Caco-2 (cell line): ENCODE results near the gene RFTN1. TPM values are rescaled to one million over a fixed set of nuclear protein-coding genes. Genes with fewer than 3 reads are reported as not detected.

Source experiments
- BruUV-seq: library from RNA; stranded (reverse); fragments of 400-500 nt; replicated peaks from 2 replicates; lab custom pipeline; 2021; lab: Mats Ljungman, UMichigan
- CTCF ChIA-PET: fragments of 300-600 bp; sonication (Branson Sonifier 250); formaldehyde crosslinking; loops from one replicate; lab custom pipeline; 2022; ENCODE audit warnings: antibody characterized with exemption; lab: Charles Lee
- POLR2A ChIA-PET: fragments of 300-600 bp; sonication (Branson Sonifier 250); formaldehyde crosslinking; loops from one replicate; lab custom pipeline; 2022; ENCODE audit warnings: antibody characterized with exemption; lab: Charles Lee
- DNase-seq, 2 experiments: peaks; one replicate each; pipeline versions ENCODE4 v3.0.0 to v3.0.0-alpha.2; 2020 to 2022
- H3K27me3 ChIP-seq: replicated peaks from 2 replicates; pipeline ENCODE4 v1.6.0; 2011; ENCODE audit warnings: low read length; ENCODE audit not compliant: control insufficient read depth, insufficient read depth
- H3K36me3 ChIP-seq: 2 replicates; pipeline ENCODE4 v1.5.1; 2011; ENCODE audit warnings: low read length; ENCODE audit not compliant: control insufficient read depth, insufficient read depth
- H3K4me1 ChIP-seq: fragments of 250-450 bp; sonication (Bioruptor Pico); 2 replicates; pipeline ENCODE4 v1.5.1; 2020; ENCODE audit warnings: mild to moderate bottlenecking
- H3K4me3 ChIP-seq: 2 replicates; pipeline ENCODE4 v1.5.1; 2011; ENCODE audit warnings: low read depth, mild to moderate bottlenecking, control low read depth, low read length
- H3K9me3 ChIP-seq: fragments of 250-450 bp; sonication (Bioruptor Pico); 2 replicates; pipeline ENCODE4 v1.5.1; 2020; ENCODE audit warnings: mild to moderate bottlenecking, moderate library complexity
- H3K27ac Mint-ChIP-seq: one replicate; pipeline ENCODE4 v1.8.0; 2022; ENCODE audit warnings: mixed read lengths; ENCODE audit not compliant: unreplicated experiment
- H3K27me3 Mint-ChIP-seq: one replicate; pipeline ENCODE4 v1.8.0; 2022; ENCODE audit warnings: mixed read lengths; ENCODE audit not compliant: insufficient read depth, unreplicated experiment
- H3K36me3 Mint-ChIP-seq: one replicate; pipeline ENCODE4 v1.8.0; 2022; ENCODE audit warnings: mild to moderate bottlenecking, mixed read lengths; ENCODE audit not compliant: insufficient read depth, unreplicated experiment
- H3K4me1 Mint-ChIP-seq: one replicate; pipeline ENCODE4 v1.8.0; 2022; ENCODE audit warnings: low read depth, mixed read lengths; ENCODE audit not compliant: unreplicated experiment
- H3K4me3 Mint-ChIP-seq: one replicate; pipeline ENCODE4 v1.8.0; 2022; ENCODE audit warnings: mild to moderate bottlenecking, moderate library complexity, mixed read lengths; ENCODE audit not compliant: unreplicated experiment
- H3K9me3 Mint-ChIP-seq: one replicate; pipeline ENCODE4 v1.8.0; 2022; ENCODE audit warnings: mixed read lengths; ENCODE audit not compliant: unreplicated experiment
- intact Hi-C: fragments of 100-400 bp; cut with micrococcal nuclease; formaldehyde crosslinking; loops from one replicate; pipeline ENCODE4 v1.10.0; 2022; ENCODE audit not compliant: unreplicated experiment
- total RNA-seq: library from RNA; stranded (reverse); gene quantifications from 2 replicates; pipeline ENCODE4 v1.2.3, GENCODE V29; 2022
- TF ChIP-seq, protein P1 (sequence below), 2 experiments: fragments of 200-600 bp in 1 of 2; IDR thresholded peaks; 1 replicate in 1 of 2; 2 replicates in 1 of 2; pipeline versions ENCODE4 v1.5.1 to v1.8.0; 2011 to 2022; ENCODE audit warnings: antibody characterized with exemption in 1 of 2, control low read depth in 1 of 2, inconsistent platforms in 1 of 2, low read depth in 1 of 2, low read length in 1 of 2, mild to moderate bottlenecking in 1 of 2, moderate library complexity in 1 of 2; ENCODE audit not compliant: insufficient read depth in 1 of 2, severe bottlenecking in 1 of 2, unreplicated experiment in 1 of 2

RFTN1 gene
- total RNA-seq, 1 experiment from 2014 or later = 10.2 TPM

DNA sequence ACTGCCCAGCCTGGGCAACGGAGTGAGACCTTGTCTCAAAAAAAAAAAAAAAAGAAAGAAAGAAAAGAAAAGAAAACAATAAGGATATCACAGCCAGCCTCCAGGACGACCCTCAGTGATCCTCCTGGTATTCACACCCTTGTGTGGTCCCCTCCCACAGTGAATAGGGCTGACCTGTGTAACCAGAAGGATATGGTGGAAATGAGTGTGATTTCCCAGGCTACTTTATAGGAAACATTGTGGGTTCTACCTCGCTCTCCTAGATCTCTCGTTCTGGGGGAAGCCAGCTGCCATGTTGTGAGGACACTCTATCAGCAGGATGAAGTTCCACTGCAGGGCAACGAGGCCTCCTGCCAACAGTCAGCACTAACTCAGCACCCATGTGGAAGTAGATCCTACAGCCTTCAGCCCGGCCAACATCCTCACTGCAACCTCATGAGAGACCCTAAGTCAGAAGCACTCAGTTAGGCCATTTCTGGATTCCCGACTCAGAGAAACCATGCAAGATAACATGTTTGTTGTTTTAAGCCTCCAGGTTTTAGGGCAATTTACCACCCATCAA lies 11.1 kb downstream of the RFTN1 start:
- H3K4me3 ChIP-seq = no peak overlapping the region
- no peaks in the 10 kb centered on the region for H3K9me3 ChIP-seq
- Mint-ChIP-seq H3K4me1 (peaks cover 21% of the 10 kb centered on the region), H3K27me3 (no peaks in the 10 kb centered on the region), H3K4me3 (no peak overlapping the region), H3K36me3 (no peaks in the 10 kb centered on the region), H3K27ac (no peak overlapping the region), H3K9me3 (no peaks in the 10 kb centered on the region)
- no peaks in the 10 kb centered on the region for H3K27me3 ChIP-seq
- ChIA-PET POLR2A (no interaction called here), CTCF (no interaction called here)
- peaks cover 19% of the 10 kb centered on the region for H3K4me1 ChIP-seq
- intact Hi-C loops = no loop called here
- no TSS peak for BruUV-seq
- DNase-seq = no peak
- TF ChIP-seq, protein P1, sequence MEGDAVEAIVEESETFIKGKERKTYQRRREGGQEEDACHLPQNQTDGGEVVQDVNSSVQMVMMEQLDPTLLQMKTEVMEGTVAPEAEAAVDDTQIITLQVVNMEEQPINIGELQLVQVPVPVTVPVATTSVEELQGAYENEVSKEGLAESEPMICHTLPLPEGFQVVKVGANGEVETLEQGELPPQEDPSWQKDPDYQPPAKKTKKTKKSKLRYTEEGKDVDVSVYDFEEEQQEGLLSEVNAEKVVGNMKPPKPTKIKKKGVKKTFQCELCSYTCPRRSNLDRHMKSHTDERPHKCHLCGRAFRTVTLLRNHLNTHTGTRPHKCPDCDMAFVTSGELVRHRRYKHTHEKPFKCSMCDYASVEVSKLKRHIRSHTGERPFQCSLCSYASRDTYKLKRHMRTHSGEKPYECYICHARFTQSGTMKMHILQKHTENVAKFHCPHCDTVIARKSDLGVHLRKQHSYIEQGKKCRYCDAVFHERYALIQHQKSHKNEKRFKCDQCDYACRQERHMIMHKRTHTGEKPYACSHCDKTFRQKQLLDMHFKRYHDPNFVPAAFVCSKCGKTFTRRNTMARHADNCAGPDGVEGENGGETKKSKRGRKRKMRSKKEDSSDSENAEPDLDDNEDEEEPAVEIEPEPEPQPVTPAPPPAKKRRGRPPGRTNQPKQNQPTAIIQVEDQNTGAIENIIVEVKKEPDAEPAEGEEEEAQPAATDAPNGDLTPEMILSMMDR (IDR thresholded peaks at IDR 0.05; ENCODE audit: insufficient read depth in 1 of 2, low read depth in 1 of 2, low read length in 1 of 2, severe bottlenecking in 1 of 2, unreplicated experiment in 1 of 2) = no peak
- no peaks in the 10 kb centered on the region for H3K36me3 ChIP-seq

DNA sequence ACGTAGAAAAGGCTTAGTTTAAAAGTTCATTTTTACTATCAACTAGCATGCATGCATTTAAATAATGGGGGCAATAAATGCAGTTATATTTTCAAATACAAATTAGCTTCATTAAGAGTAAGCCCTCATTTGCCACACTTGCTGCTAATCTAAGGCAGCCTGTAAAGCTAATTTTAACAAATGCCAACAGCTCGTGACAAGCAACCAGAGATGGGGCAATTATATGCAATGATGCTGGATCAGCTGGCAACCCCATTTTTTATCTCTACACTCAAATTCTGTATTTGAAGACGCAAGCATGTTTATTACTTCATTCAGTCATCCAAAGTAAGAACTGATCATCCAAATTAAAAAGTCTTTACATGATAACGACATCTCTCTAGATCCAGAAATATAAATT lies 12.1 kb downstream of the RFTN1 start:
- no peaks in the 10 kb centered on the region for H3K9me3 Mint-ChIP-seq
- H3K27me3 ChIP-seq = no peaks in the 10 kb centered on the region
- intact Hi-C loops = no loop called here
- H3K4me3 ChIP-seq = no peak overlapping the region
- no peaks in the 10 kb centered on the region for H3K27me3 Mint-ChIP-seq
- H3K4me1 Mint-ChIP-seq = peaks cover 19% of the 10 kb centered on the region
- ChIA-PET CTCF (no interaction called here), POLR2A (no interaction called here)
- H3K36me3 Mint-ChIP-seq = no peaks in the 10 kb centered on the region
- no peaks in the 10 kb centered on the region for H3K36me3 ChIP-seq
- no TSS peak for BruUV-seq
- peaks cover 19% of the 10 kb centered on the region for H3K4me1 ChIP-seq
- no peaks in the 10 kb centered on the region for H3K9me3 ChIP-seq
- TF ChIP-seq, protein P1 (IDR thresholded peaks at IDR 0.05; ENCODE audit: insufficient read depth in 1 of 2, low read depth in 1 of 2, low read length in 1 of 2, severe bottlenecking in 1 of 2, unreplicated experiment in 1 of 2) = no peak
- no peak overlapping the region for H3K4me3 Mint-ChIP-seq
- no peak for DNase-seq
- no peak overlapping the region for H3K27ac Mint-ChIP-seq

DNA sequence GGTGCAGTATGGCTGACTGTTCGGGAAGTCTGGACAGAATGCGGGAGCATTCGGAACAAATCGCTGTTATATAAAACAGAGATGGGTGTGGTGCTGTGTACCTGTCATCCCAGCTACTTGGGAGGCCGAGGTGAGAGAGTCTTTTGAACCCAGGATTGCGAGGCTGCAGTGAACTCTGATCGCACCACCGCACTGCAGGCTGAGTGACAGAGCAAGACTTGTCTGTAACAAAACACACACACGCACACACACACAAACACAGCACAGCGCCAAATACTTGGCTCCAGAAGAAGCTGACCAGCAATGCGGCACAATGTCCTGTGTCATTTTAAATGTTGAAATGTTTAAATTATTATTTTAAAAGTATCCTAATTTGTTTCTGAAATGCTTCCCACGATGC lies 12.6 kb downstream of the RFTN1 start:
- H3K4me1 Mint-ChIP-seq = peaks cover 19% of the 10 kb centered on the region
- TF ChIP-seq, protein P1 (IDR thresholded peaks at IDR 0.05; ENCODE audit: insufficient read depth in 1 of 2, low read depth in 1 of 2, low read length in 1 of 2, severe bottlenecking in 1 of 2, unreplicated experiment in 1 of 2) = no peak
- CTCF ChIA-PET = no interaction called here
- H3K27me3 ChIP-seq = no peaks in the 10 kb centered on the region
- peaks cover 19% of the 10 kb centered on the region for H3K4me1 ChIP-seq
- no peak for DNase-seq
- no peak overlapping the region for H3K27ac Mint-ChIP-seq
- no peaks in the 10 kb centered on the region for H3K36me3 Mint-ChIP-seq
- H3K27me3 Mint-ChIP-seq = no peaks in the 10 kb centered on the region
- no peaks in the 10 kb centered on the region for H3K36me3 ChIP-seq
- POLR2A ChIA-PET = no interaction called here
- H3K4me3 Mint-ChIP-seq = no peak overlapping the region
- BruUV-seq = no TSS peak
- H3K4me3 ChIP-seq = no peak overlapping the region
- H3K9me3 ChIP-seq = no peaks in the 10 kb centered on the region
- H3K9me3 Mint-ChIP-seq = no peaks in the 10 kb centered on the region
- intact Hi-C loops = no loop called here
